Prostate gland (tissue), 2 donors: ENCODE data around the gene HSPB6.

Source experiments
- POLR2AphosphoS5 ChIP-seq: sonication (generic); formaldehyde crosslinking; IDR thresholded peaks from one replicate; pipeline ENCODE4 v1.6.1; 2017; ENCODE audit warnings: antibody characterized with exemption
- TF ChIP-seq, protein P1 (sequence below), 4 experiments: fragments of 200-600 bp in 2 of 4; fragments of 450-650 bp in 2 of 4; sonication (generic) in 2 of 4; IDR thresholded peaks; 1 replicate in 3 of 4; 2 replicates in 1 of 4; pipeline ENCODE4 v1.5.1; 2016 to 2019; ENCODE audit warnings: antibody characterized with exemption in 4 of 4, mild to moderate bottlenecking in 2 of 4, moderate library complexity in 2 of 4

DNA sequence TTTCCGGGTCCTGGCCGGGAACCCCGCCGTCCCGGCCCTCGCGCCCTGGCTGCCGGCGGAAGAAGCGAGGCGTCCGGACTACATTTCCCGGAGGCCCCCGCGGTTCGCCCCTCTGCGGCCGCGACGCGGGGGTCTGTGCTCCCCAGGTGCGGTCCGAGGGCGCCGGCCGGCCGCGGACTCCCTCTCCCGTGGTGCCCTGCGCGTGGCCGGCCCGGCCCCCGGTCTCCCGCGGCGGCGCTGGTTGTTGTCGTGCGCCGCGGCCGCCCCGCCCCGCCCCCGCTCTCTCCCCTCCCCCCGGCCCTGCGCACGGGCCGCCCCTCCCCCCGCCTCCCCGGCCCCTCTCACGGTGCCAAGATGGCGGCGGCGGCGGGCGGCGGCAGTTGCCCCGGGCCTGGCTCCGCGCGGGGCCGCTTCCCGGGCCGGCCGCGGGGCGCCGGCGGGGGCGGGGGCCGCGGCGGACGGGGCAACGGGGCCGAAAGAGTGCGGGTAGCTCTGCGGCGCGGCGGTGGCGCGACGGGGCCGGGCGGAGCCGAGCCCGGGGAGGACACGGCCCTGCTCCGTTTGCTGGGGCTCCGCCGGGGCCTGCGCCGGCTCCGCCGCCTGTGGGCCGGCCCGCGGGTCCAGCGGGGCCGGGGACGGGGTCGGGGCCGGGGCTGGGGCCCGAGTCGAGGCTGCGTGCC lies 39.0 kb downstream of the HSPB6 start, which contains the start of gene KMT2B:
- TF ChIP-seq, protein P1, sequence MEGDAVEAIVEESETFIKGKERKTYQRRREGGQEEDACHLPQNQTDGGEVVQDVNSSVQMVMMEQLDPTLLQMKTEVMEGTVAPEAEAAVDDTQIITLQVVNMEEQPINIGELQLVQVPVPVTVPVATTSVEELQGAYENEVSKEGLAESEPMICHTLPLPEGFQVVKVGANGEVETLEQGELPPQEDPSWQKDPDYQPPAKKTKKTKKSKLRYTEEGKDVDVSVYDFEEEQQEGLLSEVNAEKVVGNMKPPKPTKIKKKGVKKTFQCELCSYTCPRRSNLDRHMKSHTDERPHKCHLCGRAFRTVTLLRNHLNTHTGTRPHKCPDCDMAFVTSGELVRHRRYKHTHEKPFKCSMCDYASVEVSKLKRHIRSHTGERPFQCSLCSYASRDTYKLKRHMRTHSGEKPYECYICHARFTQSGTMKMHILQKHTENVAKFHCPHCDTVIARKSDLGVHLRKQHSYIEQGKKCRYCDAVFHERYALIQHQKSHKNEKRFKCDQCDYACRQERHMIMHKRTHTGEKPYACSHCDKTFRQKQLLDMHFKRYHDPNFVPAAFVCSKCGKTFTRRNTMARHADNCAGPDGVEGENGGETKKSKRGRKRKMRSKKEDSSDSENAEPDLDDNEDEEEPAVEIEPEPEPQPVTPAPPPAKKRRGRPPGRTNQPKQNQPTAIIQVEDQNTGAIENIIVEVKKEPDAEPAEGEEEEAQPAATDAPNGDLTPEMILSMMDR (IDR thresholded peaks at IDR 0.05): peak in 1 of 4 experiments; percentile 19
- TF ChIP-seq POLR2AphosphoS5: no peak
